ENCODE measurements around the gene REC114. TPM values are rescaled to one million over a fixed set of nuclear protein-coding genes. Genes with fewer than 3 reads are reported as not detected.

The REC114 gene
- total RNA-seq, 1 experiment from 2014 or later: not detected

DNA sequence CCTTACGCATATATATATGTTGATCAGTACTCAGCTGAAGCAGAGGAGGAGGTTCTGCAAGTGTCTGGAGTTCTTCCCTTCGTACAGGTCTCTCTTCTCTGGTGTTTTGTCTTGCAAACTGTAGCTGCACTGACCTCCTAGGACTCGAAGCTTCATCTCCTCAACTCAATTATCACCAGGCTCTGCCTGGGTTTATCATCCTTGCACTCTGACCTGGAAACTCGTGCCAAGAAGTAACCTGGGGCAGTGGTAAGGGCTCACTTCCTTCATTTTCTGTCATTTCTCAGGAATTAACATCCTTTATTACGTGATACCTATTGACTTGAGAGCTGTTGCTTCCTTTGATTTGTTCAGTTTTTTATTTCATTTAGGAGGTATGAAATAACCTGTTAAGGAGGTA, 14.4 kb downstream of the REC114 start:
- Histone ChIP-seq H3K27ac (ENCODE audit: low read depth, low read length) (no peak overlapping the region), H3K4me2 (ENCODE audit: low read length) (no peak overlapping the region), H3K9me2 (ENCODE audit: insufficient read depth) (no peaks in the 10 kb centered on the region), H3K4me3 (replicated peaks in 1 of 2; ENCODE audit: low read depth in 1 of 2, low read length in 2 of 2) (no peak overlapping the region), H3K4me1 (ENCODE audit: control insufficient read depth in 1 of 2, insufficient read depth in 2 of 2, low read length in 2 of 2) (no peaks in the 10 kb centered on the region), H3K27me3 (ENCODE audit: insufficient read depth, low read length) (no peaks in the 10 kb centered on the region), H3K36me3 (ENCODE audit: control insufficient read depth in 1 of 2, insufficient read depth in 2 of 2, low read length in 2 of 2) (no peaks in the 10 kb centered on the region), H3K79me2 (ENCODE audit: insufficient read depth, low read length) (no peaks in the 10 kb centered on the region), H3K9ac (ENCODE audit: low read length) (no peak overlapping the region), H3K9me3 (ENCODE audit: control insufficient read depth in 1 of 2, insufficient read depth in 1 of 2, low read depth in 1 of 2, low read length in 2 of 2) (no peaks in the 10 kb centered on the region), H2AFZ (ENCODE audit: low read depth, low read length, poor library complexity, severe bottlenecking) (no peak overlapping the region), H4K20me1 (ENCODE audit: insufficient read depth) (no peaks in the 10 kb centered on the region)
- intact Hi-C loops (cut with micrococcal nuclease): no loop called here
- BruUV-seq (replicated peaks): no TSS peak
- RAD21 ChIA-PET (ENCODE audit: low non-redundant PET in 1 of 2, low total read pairs in 2 of 2, uncharacterized antibody in 2 of 2, unreplicated experiment in 2 of 2): no interaction called here
- DNase-seq (ENCODE audit: low read depth, low spot score) (no peak), ATAC-seq (no peak)
- CTCF ChIA-PET: no interaction called here
- TF ChIP-seq POLR2AphosphoS5 (IDR thresholded peaks at IDR 0.05; ENCODE audit: low read depth, low read length) (no peak), JUND (IDR thresholded peaks at IDR 0.05) (no peak), EZH2phosphoT487 (IDR thresholded peaks at IDR 0.05; ENCODE audit: borderline replicate concordance) (no peak), CTCF (IDR thresholded peaks at IDR 0.05 in 2 of 3, conservative IDR thresholded peaks at IDR 0.05 in 1 of 3; ENCODE audit: borderline replicate concordance in 1 of 3, insufficient read depth in 1 of 3, low read depth in 2 of 3, low read length in 2 of 3) (no peak), CBX3 (IDR thresholded peaks at IDR 0.05; ENCODE audit: low read depth) (no peak), ZFX (IDR thresholded peaks at IDR 0.05) (no peak), EZH2 (IDR thresholded peaks at IDR 0.05) (no peak), FOSL1 (IDR thresholded peaks at IDR 0.05; ENCODE audit: low read depth) (no peak), SP1 (IDR thresholded peaks at IDR 0.05; ENCODE audit: low read depth) (no peak)
- TF ChIP-seq, protein P1, sequence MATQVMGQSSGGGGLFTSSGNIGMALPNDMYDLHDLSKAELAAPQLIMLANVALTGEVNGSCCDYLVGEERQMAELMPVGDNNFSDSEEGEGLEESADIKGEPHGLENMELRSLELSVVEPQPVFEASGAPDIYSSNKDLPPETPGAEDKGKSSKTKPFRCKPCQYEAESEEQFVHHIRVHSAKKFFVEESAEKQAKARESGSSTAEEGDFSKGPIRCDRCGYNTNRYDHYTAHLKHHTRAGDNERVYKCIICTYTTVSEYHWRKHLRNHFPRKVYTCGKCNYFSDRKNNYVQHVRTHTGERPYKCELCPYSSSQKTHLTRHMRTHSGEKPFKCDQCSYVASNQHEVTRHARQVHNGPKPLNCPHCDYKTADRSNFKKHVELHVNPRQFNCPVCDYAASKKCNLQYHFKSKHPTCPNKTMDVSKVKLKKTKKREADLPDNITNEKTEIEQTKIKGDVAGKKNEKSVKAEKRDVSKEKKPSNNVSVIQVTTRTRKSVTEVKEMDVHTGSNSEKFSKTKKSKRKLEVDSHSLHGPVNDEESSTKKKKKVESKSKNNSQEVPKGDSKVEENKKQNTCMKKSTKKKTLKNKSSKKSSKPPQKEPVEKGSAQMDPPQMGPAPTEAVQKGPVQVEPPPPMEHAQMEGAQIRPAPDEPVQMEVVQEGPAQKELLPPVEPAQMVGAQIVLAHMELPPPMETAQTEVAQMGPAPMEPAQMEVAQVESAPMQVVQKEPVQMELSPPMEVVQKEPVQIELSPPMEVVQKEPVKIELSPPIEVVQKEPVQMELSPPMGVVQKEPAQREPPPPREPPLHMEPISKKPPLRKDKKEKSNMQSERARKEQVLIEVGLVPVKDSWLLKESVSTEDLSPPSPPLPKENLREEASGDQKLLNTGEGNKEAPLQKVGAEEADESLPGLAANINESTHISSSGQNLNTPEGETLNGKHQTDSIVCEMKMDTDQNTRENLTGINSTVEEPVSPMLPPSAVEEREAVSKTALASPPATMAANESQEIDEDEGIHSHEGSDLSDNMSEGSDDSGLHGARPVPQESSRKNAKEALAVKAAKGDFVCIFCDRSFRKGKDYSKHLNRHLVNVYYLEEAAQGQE (IDR thresholded peaks at IDR 0.05; ENCODE audit: low read depth): no peak
- TF ChIP-seq, protein P2, sequence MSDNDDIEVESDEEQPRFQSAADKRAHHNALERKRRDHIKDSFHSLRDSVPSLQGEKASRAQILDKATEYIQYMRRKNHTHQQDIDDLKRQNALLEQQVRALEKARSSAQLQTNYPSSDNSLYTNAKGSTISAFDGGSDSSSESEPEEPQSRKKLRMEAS (IDR thresholded peaks at IDR 0.05): no peak
- POLR2A ChIA-PET: no interaction called here
